Heart right ventricle (tissue), 16 donors: ENCODE measurements around the gene ZC3H10. TPM values are rescaled to one million over a fixed set of nuclear protein-coding genes. Genes with fewer than 3 reads are reported as not detected.

ENCODE experiments used
- ATAC-seq, 8 donors: fragments of 200-7000 bp; cut with Tn5 transposase; one replicate each; pipeline ENCODE4 v1.9.1; 2020; ENCODE audit warnings: mild to moderate bottlenecking in 8 of 8, moderate library complexity in 8 of 8, moderate number of reproducible peaks in 1 of 8
- DNase-seq, 2 donors: peaks; one replicate each; pipeline ENCODE4 v3.0.0-alpha.2; 2020
- H3K27ac ChIP-seq, 10 donors: fragments of 200-600 bp; sonication (generic) in 2 of 10; one replicate each; pipeline versions ENCODE4 v1.5.0 to v1.8.0; 2020 to 2022; ENCODE audit warnings: mild to moderate bottlenecking in 3 of 10
- H3K27me3 ChIP-seq, 7 donors: fragments of 200-600 bp; one replicate each; pipeline ENCODE4 v1.8.0; 2021 to 2022; ENCODE audit warnings: mild to moderate bottlenecking in 2 of 7
- H3K36me3 ChIP-seq, 9 donors: fragments of 200-600 bp; sonication (generic) in 1 of 9; one replicate each; pipeline versions ENCODE4 v1.5.0 to v1.8.0; 2020 to 2022; ENCODE audit warnings: mild to moderate bottlenecking in 2 of 9
- H3K4me1 ChIP-seq, 9 donors: fragments of 200-600 bp; sonication (generic) in 1 of 9; one replicate each; pipeline versions ENCODE4 v1.5.0 to v1.8.0; 2020 to 2022; ENCODE audit warnings: mild to moderate bottlenecking in 4 of 9
- H3K4me3 ChIP-seq, 10 donors: fragments of 200-600 bp; sonication (generic) in 2 of 10; one replicate each; pipeline versions ENCODE4 v1.5.0 to v1.8.0; 2020 to 2022; ENCODE audit warnings: mild to moderate bottlenecking in 7 of 10, moderate library complexity in 2 of 10
- H3K9me3 ChIP-seq, 11 donors: fragments of 200-600 bp in 10 of 11; sonication (generic) in 2 of 11; one replicate each; pipeline versions ENCODE4 v1.5.0 to v1.8.0; 2013 to 2022; ENCODE audit warnings: mild to moderate bottlenecking in 2 of 11, control low read depth in 1 of 11, moderate library complexity in 1 of 11
- CTCF ChIP-seq, 9 donors: fragments of 200-600 bp; sonication (generic) in 2 of 9; IDR thresholded peaks; one replicate each; pipeline versions ENCODE4 v1.5.0 to v1.8.0; 2021 to 2022; ENCODE audit warnings: antibody characterized with exemption in 9 of 9, mild to moderate bottlenecking in 5 of 9, moderate library complexity in 1 of 9
- WGBS, 2 donors: extraction: QIAGEN DNeasy Blood & Tissue Kit; methylation state at CpG; one replicate each; pipeline ENCODE4 v1.1.7; 2013; ENCODE audit warnings: inconsistent platforms in 1 of 2; 5-methylcytosine and 5-hydroxymethylcytosine counted together
- intact Hi-C, 10 donors: fragments of 100-400 bp; cut with DNase I; formaldehyde crosslinking; loops; one replicate each; pipeline versions ENCODE4 v1.11.1 to v1.14.2; 2022
- polyA plus RNA-seq, 2 donors: library from polyadenylated mRNA; stranded (reverse); fragments of 200-250 nt; gene quantifications; one replicate each; pipeline ENCODE4 v1.2.3, GENCODE V29; 2013
- total RNA-seq, 10 donors: library from RNA; stranded (reverse); fragmentation: NEBNext Ultra II Directional in 3 of 10; extraction: Animal tissue kit (Norgen Biotek cat#: 25700) in 3 of 10; gene quantifications; one replicate each; pipeline versions ENCODE4 v1.2.1 to v1.2.4, GENCODE V29; 2021 to 2023
- donor health status: Arrhythmogenic right ventricular cardiomyopathy.
- donor health status: ischemic (EF 13 %, LVEDD 7.1; RV severe dilation, severe dysfunction).
- donor health status: healthy with polysubstance abuse.
- donor health status: DM: no; HTN: yes; CAD: no.
- donor health status: DM: no; HTN: no; CAD: no.
- donor health status: ischemic (EF 25% LVEDD 6.9; RV normal size, moderate dysfunction).
- donor health status: ischemic (EF 25% LVEDD 5.7; RV mildly dilated, moderate dysfunction).
- donor health status: healthy.
- donor health status: DM: yes; HTN: yes; CAD: no.
- donor health status: Ischemic cardiomyopathy.
- donor health status: ischemic (EF 35%, LVEDD 5.7; RV mildly dilated, moderate dysfunction).
- donor health status: nonischemic (EF 11% LVEDD 7.7; RV severe dilation, severe dysfunction).
- donor health status: DM: yes; HTN: yes; CAD: no.
- donor health status: PGD.
- donor health status: ischemic (EF 29% LVEDD 5.4; RV normal size, mild dysfunction).
- donor health status: nonischemic (EF 23%, LVEDD 6.1; RV moderate dilation, normal function).

Gene ZC3H10
- total and polyA plus RNA-seq, 12 donors = 2.1 to 5.8 (median 4.8) TPM

GRCh38 chr12:56162468-56163290, 44.6 kb downstream of the ZC3H10 start:
- 52 to 55% methylated on average over 11 of the region's 11 CpGs for WGBS, 2 donors

GRCh38 chr12:56163533-56164344, 45.7 kb downstream of the ZC3H10 start:
- no peak for DNase-seq
- H3K27ac ChIP-seq = no peak overlapping the region
- peaks cover 8 to 95% (median 85%) of the 10 kb centered on the region in 9 donors for H3K36me3 ChIP-seq
- intact Hi-C loops = no loop called here
- no peak for TF ChIP-seq CTCF (IDR thresholded peaks at IDR 0.05)
- H3K4me1 ChIP-seq = peaks cover 17 to 50% (median 30%) of the 10 kb centered on the region in 9 donors
- WGBS, 2 donors = 61 to 63% methylated on average over 11 of the region's 11 CpGs
- peak in 1 of 8 donors; percentile 10 for ATAC-seq
- H3K4me3 ChIP-seq = no peak overlapping the region
- no peaks in the 10 kb centered on the region for H3K9me3 ChIP-seq
- no peaks in the 10 kb centered on the region for H3K27me3 ChIP-seq

More at GRCh38 chr12:56162468-56163290, 44.6 kb downstream of the ZC3H10 start:
- intact Hi-C loops = no loop called here
- Histone ChIP-seq H3K4me3 (no peak overlapping the region), H3K27me3 (no peaks in the 10 kb centered on the region), H3K27ac (peak overlapping the region in 4 of 10 donors; percentile 8 to 97 (median 94)), H3K36me3 (peaks cover 8 to 86% (median 78%) of the 10 kb centered on the region in 9 donors), H3K9me3 (no peaks in the 10 kb centered on the region), H3K4me1 (peaks cover 17 to 50% (median 34%) of the 10 kb centered on the region in 9 donors)
- no peak for DNase-seq
- TF ChIP-seq CTCF (IDR thresholded peaks at IDR 0.05) = no peak
- no peak for ATAC-seq

- H3K4me1 ChIP-seq = peaks cover 17 to 48% (median 26%) of the 10 kb centered on the region in 9 donors
- 93 to 94% methylated on average over 17 of the region's 17 CpGs for WGBS, 2 donors
- intact Hi-C loops = no loop called here
- H3K27ac ChIP-seq = no peak overlapping the region
- peaks cover 8 to 100% (median 91%) of the 10 kb centered on the region in 9 donors for H3K36me3 ChIP-seq
- no peak overlapping the region for H3K4me3 ChIP-seq
- no peak for TF ChIP-seq CTCF (IDR thresholded peaks at IDR 0.05)
- peak in 2 of 8 donors; percentile 9 to 22 for ATAC-seq
- no peak for DNase-seq
- no peaks in the 10 kb centered on the region for H3K27me3 ChIP-seq
- H3K9me3 ChIP-seq = no peaks in the 10 kb centered on the region
Measured at GRCh38 chr12:56164345-56164729, 46.3 kb downstream of the ZC3H10 start.

GRCh38 chr12:56165369-56165768, 47.3 kb downstream of the ZC3H10 start:
- TF ChIP-seq CTCF (IDR thresholded peaks at IDR 0.05) = no peak
- Histone ChIP-seq H3K4me3 (no peak overlapping the region), H3K27me3 (no peaks in the 10 kb centered on the region), H3K36me3 (peaks cover under 1 to 100% (median 89%) of the 10 kb centered on the region in 9 donors), H3K9me3 (no peaks in the 10 kb centered on the region), H3K4me1 (peaks cover 11 to 38% (median 18%) of the 10 kb centered on the region in 9 donors), H3K27ac (peak overlapping the region in 3 of 10 donors; percentile 9 to 20 (median 9))
- WGBS, 2 donors = 53 to 64% methylated on average over 4 of the region's 4 CpGs
- peak in 5 of 8 donors; percentile 3 to 33 (median 10) for ATAC-seq
- intact Hi-C loops = no loop called here
- no peak for DNase-seq
